SK-N-SH treated with all-trans-retinoic acid at 6 μM for 48 hours (cell line): Measurements from ENCODE around the gene MYB.
"Not testable (repeated sequence)": the region's sequence is repeated elsewhere in the genome, so short reads cannot be mapped to it uniquely, and the experiment has no call there.

Experiments used
- ATAC-seq: fragments of 200-7000 bp; cut with Tn5 transposase; 3 replicates; pipeline ENCODE4 v1.9.1; 2020; ENCODE audit warnings: mild to moderate bottlenecking, moderate library complexity
- ARNTL ChIP-seq: fragments of 450-650 bp; formaldehyde crosslinking; IDR thresholded peaks from 2 replicates; pipeline ENCODE4 v1.5.0; 2020; ENCODE audit warnings: low read depth, mild to moderate bottlenecking, moderate library complexity, borderline replicate concordance
- BACH2 ChIP-seq: fragments of 250-450 bp; sonication (Bioruptor Pico); IDR thresholded peaks from 2 replicates; pipeline ENCODE4 v1.9.0; 2021; ENCODE audit warnings: mild to moderate bottlenecking, borderline replicate concordance
- CREB5 ChIP-seq: fragments of 250-450 bp; sonication (Bioruptor Pico); IDR thresholded peaks from 2 replicates; pipeline ENCODE4 v1.5.1; 2020; ENCODE audit warnings: low read depth, mild to moderate bottlenecking, moderate library complexity
- CSDC2 ChIP-seq: fragments of 250-450 bp; sonication (Bioruptor Pico); IDR thresholded peaks from 2 replicates; pipeline ENCODE4 v1.5.0; 2020; ENCODE audit warnings: mild to moderate bottlenecking, moderate library complexity
- ESRRG ChIP-seq: fragments of 250-450 bp; sonication (Bioruptor Pico); IDR thresholded peaks from 2 replicates; pipeline ENCODE4 v1.6.1; 2021; ENCODE audit warnings: mild to moderate bottlenecking
- GLIS3 ChIP-seq: fragments of 250-450 bp; sonication (Bioruptor Pico); IDR thresholded peaks from 2 replicates; pipeline ENCODE4 v1.5.0; 2020; ENCODE audit warnings: mild to moderate bottlenecking, moderate library complexity
- OSR1 ChIP-seq: fragments of 250-450 bp; sonication (Bioruptor Pico); IDR thresholded peaks from 2 replicates; pipeline ENCODE4 v1.8.0; 2022; ENCODE audit warnings: moderate library complexity, mild to moderate bottlenecking, inconsistent platforms
- PATZ1 ChIP-seq: fragments of 250-450 bp; sonication (Bioruptor Pico); IDR thresholded peaks from 2 replicates; pipeline ENCODE4 v1.8.0; 2020; ENCODE audit warnings: mild to moderate bottlenecking, moderate library complexity, borderline replicate concordance
- PPARA ChIP-seq: fragments of 250-450 bp; sonication (Bioruptor Pico); IDR thresholded peaks from 2 replicates; pipeline ENCODE4 v1.5.0; 2020; ENCODE audit warnings: mild to moderate bottlenecking, borderline replicate concordance
- RARB ChIP-seq: fragments of 250-450 bp; sonication (Bioruptor Pico); IDR thresholded peaks from 2 replicates; pipeline ENCODE4 v1.8.0; 2021; ENCODE audit warnings: mild to moderate bottlenecking, moderate library complexity
- SNAI2 ChIP-seq: fragments of 250-450 bp; sonication (Bioruptor Pico); IDR thresholded peaks from 2 replicates; pipeline ENCODE4 v1.5.0; 2020; ENCODE audit warnings: mild to moderate bottlenecking, moderate library complexity
- TCF4 ChIP-seq: fragments of 250-450 bp; sonication (Bioruptor Pico); IDR thresholded peaks from 2 replicates; pipeline ENCODE4 v1.8.0; 2021; ENCODE audit warnings: mild to moderate bottlenecking, moderate library complexity, borderline replicate concordance
- TOX ChIP-seq: fragments of 250-450 bp; sonication (Bioruptor Pico); IDR thresholded peaks from 2 replicates; pipeline ENCODE4 v1.8.0; 2021; ENCODE audit warnings: mild to moderate bottlenecking, moderate library complexity, borderline replicate concordance
- TSHZ2 ChIP-seq: fragments of 250-450 bp; sonication (Bioruptor Pico); IDR thresholded peaks from 2 replicates; pipeline ENCODE4 v1.5.0; 2020; ENCODE audit warnings: mild to moderate bottlenecking, moderate library complexity
- ZC3H10 ChIP-seq: fragments of 250-450 bp; sonication (Bioruptor Pico); IDR thresholded peaks from 2 replicates; pipeline ENCODE4 v1.5.1; 2021; ENCODE audit warnings: mild to moderate bottlenecking, moderate library complexity
- ZFP3 ChIP-seq: fragments of 250-450 bp; sonication (Bioruptor Pico); IDR thresholded peaks from 2 replicates; pipeline ENCODE4 v1.5.0; 2020; ENCODE audit warnings: mild to moderate bottlenecking, moderate library complexity
- ZFP30 ChIP-seq: fragments of 450-650 bp; formaldehyde crosslinking; IDR thresholded peaks from 2 replicates; pipeline ENCODE4 v1.5.0; 2022; ENCODE audit warnings: mild to moderate bottlenecking, moderate library complexity
- ZNF565 ChIP-seq: fragments of 450-650 bp; formaldehyde crosslinking; conservative IDR thresholded peaks from 2 replicates; pipeline ENCODE4 v1.5.0; 2020; ENCODE audit warnings: low read depth, mild to moderate bottlenecking, moderate library complexity
- ZNF70 ChIP-seq: fragments of 450-650 bp; formaldehyde crosslinking; IDR thresholded peaks from 2 replicates; pipeline ENCODE4 v1.5.0; 2020; ENCODE audit warnings: mild to moderate bottlenecking, moderate library complexity
- ZNF8 ChIP-seq: fragments of 450-650 bp; formaldehyde crosslinking; IDR thresholded peaks from 2 replicates; pipeline ENCODE4 v1.5.0; 2020; ENCODE audit warnings: mild to moderate bottlenecking, moderate library complexity

Gene MYB

GRCh38 chr6:135243871-135244796, 63.0 kb downstream of the MYB start:
- no peak for TF ChIP-seq SNAI2
- no peak for TF ChIP-seq ZC3H10 (CRISPR knock-in tag)
- TF ChIP-seq TCF4 (CRISPR knock-in tag) = no peak
- no peak for TF ChIP-seq TSHZ2
- no peak for TF ChIP-seq CSDC2 (CRISPR knock-in tag)
- TF ChIP-seq TOX (CRISPR knock-in tag) = no peak
- no peak for TF ChIP-seq OSR1 (CRISPR knock-in tag)
- TF ChIP-seq PPARA = no peak
- no peak for TF ChIP-seq RARB (CRISPR knock-in tag)
- TF ChIP-seq ZFP30 = no peak
- ATAC-seq = no peak

GRCh38 chr6:135244805-135245204, 63.7 kb downstream of the MYB start:
- no peak for ATAC-seq
- TF ChIP-seq PPARA (no peak), SNAI2 (no peak), TCF4 (CRISPR knock-in tag) (no peak), RARB (CRISPR knock-in tag) (no peak), CSDC2 (CRISPR knock-in tag) (no peak), GLIS3 (CRISPR knock-in tag) (no peak), ZNF565 (CRISPR knock-in tag) (no peak), PATZ1 (CRISPR knock-in tag) (no peak), ZFP3 (CRISPR knock-in tag) (no peak), ZNF70 (CRISPR knock-in tag) (no peak), ARNTL (CRISPR knock-in tag) (no peak), ZFP30 (no peak), CREB5 (no peak), BACH2 (CRISPR knock-in tag) (no peak), OSR1 (CRISPR knock-in tag) (no peak), ESRRG (CRISPR knock-in tag) (no peak), TSHZ2 (no peak), ZNF8 (CRISPR knock-in tag) (no peak)

GRCh38 chr6:135246412-135247012, 65.4 kb downstream of the MYB start:
- not testable (repeated sequence) for ATAC-seq
